Kasumi-1 (cell line): ENCODE results near the gene TAF10.

Experiments
- DNase-seq, 2 experiments: peaks; one replicate each; lab custom pipeline; 2025; lab: John Stamatoyannopoulos, UW

Gene TAF10

DNA sequence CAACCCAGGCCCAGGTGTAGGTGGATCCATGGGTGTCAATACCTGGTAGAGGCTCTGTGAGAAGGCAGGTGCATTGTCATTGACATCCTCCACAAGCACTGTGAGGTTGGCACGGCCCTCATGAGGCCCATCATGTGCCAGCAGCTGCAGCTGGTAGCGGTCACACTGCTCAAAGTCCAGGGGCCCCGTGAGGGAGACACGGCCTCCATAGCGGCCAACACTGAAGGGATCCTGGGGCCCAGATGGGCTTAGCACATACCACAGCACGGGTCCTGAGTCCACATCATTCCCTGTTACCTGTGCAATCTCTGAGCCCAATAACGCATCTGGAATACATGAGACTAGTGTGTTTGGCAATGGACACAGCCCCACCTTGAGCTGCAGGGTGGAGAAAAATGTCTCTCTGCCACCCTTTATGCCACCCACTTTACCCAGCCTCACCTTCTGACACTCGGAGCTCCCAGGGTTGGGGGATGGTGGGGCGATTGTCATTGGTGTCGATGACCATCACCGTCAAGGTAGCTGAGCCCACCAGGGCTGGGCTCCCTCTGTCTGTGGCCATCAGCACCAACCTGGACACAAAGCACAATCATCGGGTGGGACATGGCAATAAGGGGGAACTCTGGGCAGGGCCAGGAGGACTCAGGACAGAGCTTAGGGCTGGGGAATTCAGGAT lies 13.3 kb upstream of the TAF10 start:
- DNase-seq, result no peak

- DNase-seq, result no peak
Observed at GRCh38 chr11:6623391-6624363, 11.7 kb upstream of the TAF10 start.

DNA sequence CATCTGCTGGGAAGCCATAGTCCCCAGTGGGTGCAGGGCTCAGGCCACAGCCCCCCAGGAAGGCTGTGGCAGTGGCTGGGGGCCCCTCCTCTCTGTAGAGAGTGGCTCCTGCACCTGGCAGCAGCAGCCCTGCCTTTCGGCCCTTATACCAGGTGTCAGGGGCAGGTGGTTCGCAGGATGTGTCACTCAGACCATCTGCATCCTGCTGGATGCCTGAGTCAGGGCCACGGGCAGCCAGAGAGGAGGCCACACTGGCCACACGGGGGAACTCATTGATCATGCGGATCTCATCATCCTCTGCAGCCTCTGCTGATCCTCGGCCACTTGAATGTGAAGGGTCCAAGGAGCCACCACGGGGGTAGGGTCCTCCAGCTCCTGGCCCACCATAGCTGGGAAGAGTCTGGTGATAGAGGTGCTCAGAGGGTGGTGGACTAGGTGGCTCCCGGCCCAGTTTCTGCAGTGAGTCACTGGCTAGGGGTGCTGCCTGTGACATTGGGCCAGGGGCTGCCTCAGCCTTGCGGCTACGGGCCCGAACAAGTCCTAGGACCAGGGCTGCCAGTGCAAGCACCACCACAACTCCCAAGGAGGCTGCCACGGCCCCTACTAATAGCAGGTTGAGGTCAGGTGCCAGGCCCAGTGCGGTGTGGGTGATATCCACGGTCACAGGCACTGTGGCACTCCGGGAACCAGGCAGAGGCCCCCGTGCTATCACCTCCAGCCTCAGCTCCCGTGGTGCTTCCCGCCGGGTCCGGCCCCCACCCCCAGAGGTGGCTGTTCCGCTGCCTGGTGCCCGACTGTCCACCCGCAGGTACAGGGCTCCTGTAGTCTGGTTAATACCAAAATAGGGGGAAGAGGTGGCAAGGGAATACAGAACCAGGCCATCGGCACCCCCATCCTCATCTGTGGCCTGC lies 10.5 kb upstream of the TAF10 start:
- DNase-seq, result no peak

DNA sequence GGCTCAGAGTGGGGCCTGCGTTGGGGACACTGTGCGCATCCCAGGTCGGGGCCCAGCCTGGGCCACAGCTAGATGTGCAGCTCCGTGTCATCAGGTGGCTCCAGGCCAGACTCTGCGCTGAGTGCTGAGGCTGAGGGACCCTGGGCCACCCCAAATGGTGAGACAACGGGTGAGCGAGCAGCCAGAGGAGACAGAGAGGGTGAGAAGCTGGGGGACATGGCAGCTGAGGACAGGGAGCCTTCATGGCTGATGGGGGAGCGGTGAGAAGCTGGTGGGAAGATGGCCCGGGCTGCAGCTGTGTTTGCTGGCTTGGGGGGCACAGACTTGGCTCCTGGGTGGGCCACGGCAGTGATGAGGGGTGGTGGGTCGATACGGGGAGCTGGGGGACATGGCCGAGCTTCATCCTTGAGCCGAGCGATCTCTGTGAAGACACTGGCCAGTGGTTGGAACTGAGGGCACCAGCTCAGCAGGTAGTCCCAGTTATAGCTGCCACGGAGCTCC lies 9.7 kb upstream of the TAF10 start:
- no peak for DNase-seq

DNA sequence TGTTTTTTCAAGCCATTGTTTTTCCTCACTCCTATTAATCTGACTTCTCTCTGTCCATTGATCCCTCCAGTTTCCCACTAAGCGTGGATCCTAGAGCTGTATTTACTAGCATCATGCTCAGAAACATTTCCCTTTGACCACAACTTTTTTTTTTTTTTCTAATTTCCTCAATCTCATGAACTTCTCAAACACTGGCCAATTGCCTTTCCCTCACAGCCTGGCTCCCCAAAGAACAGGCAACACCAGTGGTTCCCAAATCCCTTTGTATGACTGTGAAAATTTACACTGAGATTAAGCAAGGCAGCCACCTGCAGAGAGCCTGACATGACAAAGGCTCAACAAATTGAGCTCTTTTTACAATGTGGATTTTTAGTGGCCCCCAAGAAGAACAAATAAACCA lies 8.6 kb upstream of the TAF10 start:
- DNase-seq, result no peak

GRCh38 chr11:6619004-6619745 lies 7.2 kb upstream of the TAF10 start, which contains the start of gene TPP1:
TSS of gene TPP1 (minus strand) at chr11:6619422. CDS start at chr11:6619400, 22 bp downstream.
- DNase-seq, result peak; percentile 93 to 97

DNA sequence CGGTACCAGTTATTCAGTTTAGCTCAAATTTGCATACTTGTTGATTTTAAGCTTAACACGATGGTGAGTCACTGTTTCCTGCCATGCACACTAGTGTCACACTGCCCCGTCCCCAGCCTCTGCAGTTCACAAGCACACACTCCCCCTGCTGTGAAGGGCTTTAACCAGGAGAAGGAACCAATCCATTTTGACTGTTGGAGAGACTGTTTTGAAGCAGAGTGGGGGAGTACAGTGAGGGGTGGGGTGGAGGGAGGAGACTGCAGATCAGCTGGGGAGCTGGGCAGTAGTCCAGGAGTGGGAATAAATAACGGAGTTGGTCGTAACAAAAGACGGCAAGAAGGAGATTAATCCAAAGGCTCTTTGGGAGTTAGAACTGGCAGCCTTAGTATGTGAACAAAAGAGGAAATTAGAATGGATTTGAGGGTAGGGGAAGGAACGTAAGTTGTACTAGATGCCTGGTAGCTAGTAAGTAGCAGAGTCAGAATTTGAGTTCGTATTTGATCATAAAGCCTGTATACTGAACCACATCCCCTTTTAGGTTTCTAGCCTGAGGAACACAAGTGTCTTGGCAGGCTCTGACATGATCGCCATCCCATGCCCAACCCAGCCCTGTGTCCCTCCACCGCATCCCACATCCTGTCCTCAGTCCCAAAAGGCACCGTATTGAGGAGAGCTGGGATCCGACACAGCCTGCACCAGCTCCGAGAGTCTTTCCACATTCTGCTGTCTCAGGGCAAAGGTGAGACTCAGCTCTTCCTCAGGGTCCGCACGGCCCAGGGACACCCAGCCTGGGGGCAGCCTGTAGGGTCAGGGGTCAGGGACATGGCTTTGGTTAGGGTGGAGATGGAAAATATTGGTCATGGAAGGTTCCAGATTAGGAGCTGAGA lies 6.3 kb upstream of the TAF10 start:
- DNase-seq, result peak; percentile 93 to 94

DNA sequence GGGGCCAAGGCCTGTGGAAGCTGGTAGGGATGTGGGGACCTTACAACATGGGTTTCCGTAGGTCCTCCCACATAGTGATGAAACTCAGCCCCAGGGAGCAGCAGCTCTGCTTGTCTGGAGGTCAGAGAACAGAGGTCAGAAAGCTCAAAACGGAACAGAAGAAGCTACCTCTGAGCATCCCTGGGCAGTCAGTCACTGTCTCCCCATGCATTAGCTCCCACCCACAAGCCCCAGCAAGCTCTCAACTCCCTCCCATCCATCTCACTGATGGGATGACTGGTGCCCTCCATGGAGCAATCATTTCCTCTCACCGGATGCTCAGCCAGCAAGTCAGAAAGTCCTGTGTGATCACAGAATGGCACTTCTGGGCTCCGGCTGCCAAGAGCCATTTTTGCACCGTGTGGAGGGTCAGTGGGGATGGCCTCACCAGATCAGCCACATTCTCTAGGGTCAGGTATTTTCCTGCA lies 5.3 kb upstream of the TAF10 start:
- peak in 1 of 2 experiments; percentile 16 for DNase-seq

DNA sequence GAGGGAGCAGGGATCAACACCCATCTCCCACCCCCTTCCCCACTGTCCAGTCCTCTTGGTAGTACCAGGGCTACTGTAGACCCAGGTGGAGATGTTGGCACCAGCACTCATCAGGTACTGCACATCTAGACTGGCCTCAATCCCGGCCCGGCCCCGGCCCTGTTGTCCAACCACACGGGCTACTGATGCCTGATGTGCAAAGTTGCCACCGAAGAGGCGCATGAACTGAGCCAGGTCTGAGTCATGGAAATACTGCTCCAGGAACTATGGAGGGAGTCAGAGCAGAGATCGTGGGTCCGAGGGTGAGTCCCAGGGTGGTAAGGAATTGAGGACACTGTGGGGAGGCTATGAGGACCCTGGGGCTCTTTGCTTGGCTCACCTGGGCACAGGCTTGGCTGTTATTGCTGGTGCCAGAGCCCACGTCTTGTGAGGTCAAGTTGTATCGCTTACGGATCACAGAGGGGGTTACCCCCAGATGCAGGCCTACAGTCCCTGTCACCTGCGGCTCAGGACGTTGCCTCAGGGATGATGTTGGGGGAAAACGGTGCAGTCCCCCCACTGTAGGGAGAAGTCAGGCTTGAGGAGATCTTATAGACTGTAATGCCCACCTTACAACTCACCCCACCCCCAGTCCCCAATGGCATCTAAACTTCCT lies 4.7 kb upstream of the TAF10 start:
- no peak for DNase-seq

DNA sequence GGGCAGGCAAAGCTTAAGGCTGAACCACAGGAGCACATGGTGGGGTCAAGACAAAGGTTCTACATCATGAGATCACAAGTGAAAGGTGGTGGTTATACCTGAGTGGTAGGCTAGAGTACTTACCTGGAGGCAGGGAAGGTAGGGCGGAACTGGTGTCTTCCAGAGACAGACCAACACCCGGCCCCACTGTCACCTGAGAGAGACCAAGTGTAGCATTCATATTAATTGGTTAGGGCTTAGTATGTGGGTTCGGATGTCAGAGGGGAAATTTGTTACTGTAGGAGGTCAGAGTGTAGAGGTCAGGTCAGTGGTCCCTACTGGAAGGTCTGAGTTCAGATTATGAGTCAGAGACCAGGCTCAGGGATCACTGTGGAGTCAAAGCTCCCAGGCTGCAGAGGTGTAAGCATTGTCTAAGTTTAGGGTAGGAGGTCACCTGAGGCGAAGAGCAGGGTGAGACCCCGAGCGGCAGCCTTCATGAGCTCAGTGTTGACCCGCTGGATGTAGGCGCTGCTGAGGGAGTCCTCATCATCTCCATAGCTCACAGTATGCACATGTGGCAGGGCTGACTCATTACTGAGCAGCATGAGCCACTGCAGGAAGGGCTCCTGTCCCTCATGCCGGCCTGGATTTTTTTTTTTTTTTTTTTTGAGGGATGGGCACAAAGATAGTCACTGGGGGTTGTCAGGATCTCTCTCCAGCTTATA lies 4.0 kb upstream of the TAF10 start:
- no peak for DNase-seq

GRCh38 chr11:6615046-6615445 lies 3.0 kb upstream of the TAF10 start:
- no peak for DNase-seq

GRCh38 chr11:6614446-6614845 lies 2.4 kb upstream of the TAF10 start:
- no peak for DNase-seq

GRCh38 chr11:6613496-6613895 lies 1.5 kb upstream of the TAF10 start:
- no peak for DNase-seq

DNA sequence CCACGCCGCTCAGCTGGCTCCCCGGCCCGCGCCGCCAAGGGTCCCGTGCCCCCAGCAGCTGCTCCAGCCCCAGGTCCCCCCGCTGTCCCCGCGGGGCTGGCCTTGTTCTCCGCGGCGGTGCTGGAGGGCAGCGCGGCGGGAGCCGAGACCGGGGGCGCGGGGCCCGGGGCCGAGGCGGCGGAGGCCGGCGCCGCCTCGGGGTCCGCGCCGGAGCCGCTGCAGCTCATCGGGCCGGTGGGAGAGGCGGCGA lies 128 bp downstream of the TAF10 start:
- DNase-seq, result no peak

GRCh38 chr11:6611092-6611962 lies 689 bp downstream of the TAF10 start:
- peak in 1 of 2 experiments; percentile 43 for DNase-seq

DNA sequence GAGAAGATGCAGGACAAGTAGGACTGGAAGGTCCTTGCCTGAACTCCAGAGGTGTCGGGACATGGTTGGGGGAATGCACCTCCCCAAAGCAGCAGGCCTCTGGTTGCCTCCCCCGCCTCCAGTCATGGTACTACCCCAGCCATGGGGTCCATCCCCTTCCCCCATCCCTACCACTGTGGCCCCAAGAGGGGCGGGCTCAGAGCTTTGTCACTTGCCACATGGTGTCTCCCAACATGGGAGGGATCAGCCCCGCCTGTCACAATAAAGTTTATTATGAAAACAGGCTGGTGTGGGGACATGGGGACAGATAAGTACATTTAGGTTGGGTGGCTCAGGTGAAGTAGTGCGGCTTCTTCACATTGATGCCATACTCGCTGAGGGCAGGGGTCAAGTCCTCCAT lies 1.4 kb downstream of the TAF10 start:
- DNase-seq, result no peak

GRCh38 chr11:6609502-6610015 lies 2.5 kb downstream of the TAF10 start:
- DNase-seq, result no peak
